ENCODE results near the gene PCIF1.

PCIF1 gene

GRCh38 chr20:45997187-45997586, 62.7 kb downstream of the PCIF1 start:
- no peak for DNase-seq
